ENCODE data around the gene MAGEB6.
"Not testable (repeated sequence)": the region's sequence is repeated elsewhere in the genome, so short reads cannot be mapped to it uniquely, and the experiment has no call there.

MAGEB6 gene

GRCh38 chrX:26192204-26192603 lies at the start of gene MAGEB6:
TSS of gene MAGEB6 (plus strand) at chrX:26192440. CDS start at chrX:26193847, 1,407 bp downstream.
- no peak for DNase-seq

- no peak for DNase-seq
Observed at GRCh38 chrX:26146024-26146423, 46.2 kb upstream of the MAGEB6 start.

GRCh38 chrX:26160301-26160700 lies 31.9 kb upstream of the MAGEB6 start, which contains the start of gene MAGEB6B:
TSS of gene MAGEB6B (plus strand) at chrX:26160601. CDS start at chrX:26160601, 0 bp downstream.
- no peak for DNase-seq

- no peak for DNase-seq
Observed at GRCh38 chrX:26203561-26203960, 11.3 kb downstream of the MAGEB6 start.

- DNase-seq = not testable (repeated sequence)
Observed at GRCh38 chrX:26204717-26205116, 12.5 kb downstream of the MAGEB6 start.

GRCh38 chrX:26208012-26208411 lies 15.8 kb downstream of the MAGEB6 start:
- no peak for DNase-seq

GRCh38 chrX:26215869-26216268 lies 23.6 kb downstream of the MAGEB6 start, which contains the start of gene MAGEB5:
TSS of gene MAGEB5 (plus strand) at chrX:26216169. CDS start at chrX:26217302, 1,133 bp downstream.
- DNase-seq = no peak

- no peak for DNase-seq
Observed at GRCh38 chrX:26219351-26219750, 27.1 kb downstream of the MAGEB6 start.

- no peak for DNase-seq
Observed at GRCh38 chrX:26234177-26234576, 41.9 kb downstream of the MAGEB6 start.

Data from CD4-positive, alpha-beta T cell treated with Interleukin-4 for 1 hour (primary cell).